Epithelial cell of alveolus of lung (primary cell): ENCODE data around the gene CCL28. TPM values are rescaled to one million over a fixed set of nuclear protein-coding genes. Genes with fewer than 3 reads are reported as not detected.

ENCODE experiments used
- total RNA-seq: library from RNA; depleted of rRNA; stranded (reverse); fragments of >200 nt; gene quantifications from 2 replicates; pipeline ENCODE4 v1.2.1, GENCODE V29; 2015

The CCL28 gene
- 0.65 and 1.0 TPM in 2 replicates for total RNA-seq

GRCh38 chr5:43412156-43412555, at the start of gene CCL28:
Gene CCL28 (minus strand): TSS chr5:43412391. CDS start chr5:43412316, 75 bp downstream.

Other genes starting within 250 kb of the CCL28 start
- gene NIM1K, start 220.2 kb downstream of the CCL28 start, total RNA-seq: 0.78 and 0.96 TPM in 2 replicates
- gene HMGCS1, start 99.0 kb downstream of the CCL28 start, total RNA-seq: 8.5 and 82.2 TPM in 2 replicates
- 8.4 and 10.0 TPM in 2 replicates for gene TMEM267, start 71.5 kb upstream of the CCL28 start, total RNA-seq
- gene C5orf34, start 102.8 kb upstream of the CCL28 start, total RNA-seq: 3.6 and 8.2 TPM in 2 replicates
- gene PAIP1, start 144.7 kb upstream of the CCL28 start, total RNA-seq: 71.8 and 85.8 TPM in 2 replicates
- gene NNT, start 190.8 kb upstream of the CCL28 start, total RNA-seq: 29.9 and 45.4 TPM in 2 replicates